ENCODE measurements around the gene COBLL1.

- TF ChIP-seq CTCF (IDR thresholded peaks at IDR 0.05) (no peak), POLR2A (IDR thresholded peaks at IDR 0.05; ENCODE audit: low read depth) (no peak), EP300 (IDR thresholded peaks at IDR 0.05) (no peak)
Observed at GRCh38 chr2:164677271-164677670, 164.4 kb downstream of the COBLL1 start.
